Left colon (tissue), 2 donors: Measurements from ENCODE around the gene FAAP100. TPM values are rescaled to one million over a fixed set of nuclear protein-coding genes. Genes with fewer than 3 reads are reported as not detected.
"Not testable (repeated sequence)": the region's sequence is repeated elsewhere in the genome, so short reads cannot be mapped to it uniquely, and the experiment has no call there.

Source experiments
- ATAC-seq: fragments of 200-7000 bp; cut with Tn5 transposase; one replicate; pipeline ENCODE4 v1.9.1; 2020; ENCODE audit warnings: mild to moderate bottlenecking, moderate library complexity
- DNase-seq, 2 donors: peaks; one replicate each; pipeline ENCODE4 v3.0.0-alpha.2; 2020
- intact Hi-C, 2 donors: fragments of 100-400 bp; cut with DNase I in 1 of 2; cut with micrococcal nuclease in 1 of 2; formaldehyde crosslinking; loops; one replicate each; pipeline versions ENCODE4 v1.11.2 to v1.14.0; 2022; cut with DNase I, micrococcal nuclease
- long read RNA-seq: library from polyadenylated mRNA; unstranded; transcript quantifications from one replicate; pipeline ENCODE4 v2.0.0, GENCODE V29; 2021
- total RNA-seq, 2 donors: library from RNA; stranded (reverse); fragmentation: NEBNext Ultra II Directional; extraction: Animal tissue kit (Norgen Biotek cat#: 25700); gene quantifications; one replicate each; pipeline ENCODE4 v1.2.1, GENCODE V29; 2021
- donor health status: DM: no; HTN: no; CAD: no.
- donor health status: DM: yes; HTN: yes; CAD: no.

The FAAP100 gene
- total RNA-seq = 10 to 100 TPM; 25.4 to 28.8 TPM
- long read RNA-seq, transcript FAAP100-202 (5 exons, 2,996 nt) = major isoform, 42 of 60 reads
- long read RNA-seq, partial matches to known transcripts = 12 of 60 reads
- long read RNA-seq, other reads (novel, unspliced or antisense) = 6 of 60 reads

- DNase-seq (peak; percentile 66 to 84), ATAC-seq (peak; percentile 73)
- intact Hi-C loops = no loop called here
Measured at GRCh38 chr17:81552244-81553017, at the start of gene FAAP100. FAAP100 (minus strand) TSS chr17:81552353; CDS start chr17:81552330, 23 bp downstream.

GRCh38 chr17:81601525-81602120 lies 49.5 kb upstream of the FAAP100 start:
- DNase-seq (peak in 1 of 2 donors; percentile 33), ATAC-seq (peak; percentile 91)
- intact Hi-C loops = loop anchor here (5.0 to 10.0 kb wide), 2 partner anchors 77 to 349 kb away; partner anchors contain the start of gene FSCN2 (in 1 of the 2)

GRCh38 chr17:81599719-81600486 lies 47.8 kb upstream of the FAAP100 start:
- ATAC-seq = no peak
- intact Hi-C loops = loop anchor here (5.0 to 10.0 kb wide), 2 partner anchors 75 to 348 kb away; partner anchors contain the start of gene FSCN2 (in 1 of the 2)
- peak in 1 of 2 donors; percentile 24 for DNase-seq

GRCh38 chr17:81593105-81593871 lies 41.1 kb upstream of the FAAP100 start:
- DNase-seq (no peak), ATAC-seq (no peak)
- intact Hi-C loops = no loop called here

- intact Hi-C loops = no loop called here
- ATAC-seq (no peak), DNase-seq (no peak)
Measured at GRCh38 chr17:81591971-81592370, 39.8 kb upstream of the FAAP100 start.

GRCh38 chr17:81590121-81590520 lies 38.0 kb upstream of the FAAP100 start:
- ATAC-seq (no peak), DNase-seq (no peak)
- intact Hi-C loops = no loop called here

GRCh38 chr17:81589612-81590011 lies 37.5 kb upstream of the FAAP100 start:
- DNase-seq (no peak), ATAC-seq (no peak)
- intact Hi-C loops = no loop called here

GRCh38 chr17:81586096-81586495 lies 33.9 kb upstream of the FAAP100 start:
- no peak for ATAC-seq
- no peak for DNase-seq
- intact Hi-C loops = no loop called here

- intact Hi-C loops, ATAC-seq: not testable (repeated sequence)
Measured at GRCh38 chr17:81584771-81585170, 32.6 kb upstream of the FAAP100 start.

GRCh38 chr17:81583589-81584342 lies 31.6 kb upstream of the FAAP100 start:
- no peak for ATAC-seq
- intact Hi-C loops = no loop called here
- DNase-seq = no peak

More at GRCh38 chr17:81584771-81585170, 32.6 kb upstream of the FAAP100 start:
- DNase-seq = not testable (repeated sequence)

GRCh38 chr17:81582749-81583148 lies 30.6 kb upstream of the FAAP100 start:
- intact Hi-C loops = no loop called here
- ATAC-seq = no peak
- DNase-seq = no peak

- ATAC-seq (no peak), DNase-seq (no peak)
- intact Hi-C loops = no loop called here
Measured at GRCh38 chr17:81582341-81582740, 30.2 kb upstream of the FAAP100 start.

GRCh38 chr17:81581758-81582157 lies 29.6 kb upstream of the FAAP100 start:
- intact Hi-C loops = no loop called here
- DNase-seq (no peak), ATAC-seq (no peak)

GRCh38 chr17:81580481-81580880 lies 28.3 kb upstream of the FAAP100 start:
- intact Hi-C loops = no loop called here
- no peak for ATAC-seq
- no peak for DNase-seq

- DNase-seq (no peak), ATAC-seq (no peak)
- intact Hi-C loops = no loop called here
Measured at GRCh38 chr17:81579821-81580321, 27.7 kb upstream of the FAAP100 start.

GRCh38 chr17:81579298-81579697 lies 27.1 kb upstream of the FAAP100 start:
- intact Hi-C loops = no loop called here
- DNase-seq = no peak
- no peak for ATAC-seq

- DNase-seq (no peak), ATAC-seq (no peak)
- intact Hi-C loops = no loop called here
Measured at GRCh38 chr17:81578561-81579225, 26.5 kb upstream of the FAAP100 start.
